HG02981 (cell line): Measurements from ENCODE around the gene PFKFB3.
"Not testable (repeated sequence)": the region's sequence is repeated elsewhere in the genome, so short reads cannot be mapped to it uniquely, and the experiment has no call there.

Experiments used
- ATAC-seq: cut with Tn5 transposase; IDR thresholded peaks from one replicate; pipeline ENCODE4 v1.9.1; 2021; ENCODE audit warnings: mild to moderate bottlenecking, moderate library complexity; ENCODE audit not compliant: unreplicated experiment

The PFKFB3 gene

GRCh38 chr10:6269432-6269831, 66.7 kb downstream of the PFKFB3 start:
- no peak for ATAC-seq

DNA sequence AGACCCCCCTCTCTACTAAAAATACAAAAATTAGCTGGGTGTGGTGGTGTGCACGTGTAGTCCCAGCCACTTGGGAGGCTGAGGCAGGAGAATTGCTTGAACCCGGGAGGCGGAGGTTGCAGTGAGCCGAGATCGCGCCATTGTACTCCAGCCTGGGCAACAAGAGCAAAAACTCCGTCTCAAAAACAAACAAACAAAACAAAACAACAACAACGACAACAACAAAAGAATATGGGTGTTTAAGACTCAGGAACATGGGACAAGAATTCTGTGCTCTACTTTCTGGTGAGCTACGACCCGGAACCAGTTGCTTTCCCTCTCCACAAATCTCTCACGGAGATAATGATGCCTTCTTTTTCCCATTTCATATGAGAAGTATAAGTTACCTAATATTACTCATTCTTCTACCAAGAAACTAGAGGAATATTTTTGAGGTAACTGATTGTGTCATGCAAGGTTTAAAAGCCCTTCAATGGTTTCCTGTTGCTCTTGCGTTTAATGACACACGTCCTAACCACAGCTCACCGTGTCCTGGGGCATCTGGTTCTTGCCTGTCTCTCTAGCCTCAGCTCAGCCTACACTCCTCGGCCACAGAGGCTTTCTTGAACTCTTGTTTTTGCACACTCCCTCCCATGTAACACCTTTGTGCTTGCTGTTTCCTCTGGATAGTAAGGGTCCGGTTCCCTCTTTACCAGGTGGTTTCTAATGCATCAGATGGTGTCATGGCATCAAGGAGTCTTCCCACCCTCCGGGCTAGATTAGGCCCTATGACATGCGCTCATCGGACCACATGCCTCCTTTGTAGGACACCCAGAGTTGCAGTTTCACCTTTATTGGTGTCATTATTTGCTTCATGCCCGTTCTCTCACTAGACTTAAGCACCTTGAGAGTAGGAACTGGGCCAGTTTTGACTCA, 67.5 kb downstream of the PFKFB3 start:
- peak; percentile 76 for ATAC-seq

DNA sequence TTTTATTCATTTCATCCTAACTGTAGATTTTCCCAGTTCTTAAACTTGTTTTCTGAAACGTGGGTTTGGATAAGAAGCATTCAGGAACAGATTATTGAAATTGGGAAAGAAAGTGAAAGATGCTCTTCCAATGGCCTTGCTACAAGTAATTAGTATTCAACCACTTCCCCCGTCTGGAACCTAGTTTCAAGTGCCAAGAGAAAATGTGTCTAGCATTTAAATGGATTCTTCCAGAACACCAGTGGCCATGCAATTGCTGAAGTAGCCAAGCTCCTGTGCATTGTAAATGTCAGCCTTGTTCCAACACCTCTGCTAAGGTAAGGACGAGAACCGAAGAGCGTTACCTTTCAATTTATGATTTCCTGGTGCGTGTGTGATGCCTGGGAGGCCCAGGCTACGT, 68.2 kb downstream of the PFKFB3 start:
- no peak for ATAC-seq

GRCh38 chr10:6271663-6272062, 68.9 kb downstream of the PFKFB3 start:
- ATAC-seq, result no peak

DNA sequence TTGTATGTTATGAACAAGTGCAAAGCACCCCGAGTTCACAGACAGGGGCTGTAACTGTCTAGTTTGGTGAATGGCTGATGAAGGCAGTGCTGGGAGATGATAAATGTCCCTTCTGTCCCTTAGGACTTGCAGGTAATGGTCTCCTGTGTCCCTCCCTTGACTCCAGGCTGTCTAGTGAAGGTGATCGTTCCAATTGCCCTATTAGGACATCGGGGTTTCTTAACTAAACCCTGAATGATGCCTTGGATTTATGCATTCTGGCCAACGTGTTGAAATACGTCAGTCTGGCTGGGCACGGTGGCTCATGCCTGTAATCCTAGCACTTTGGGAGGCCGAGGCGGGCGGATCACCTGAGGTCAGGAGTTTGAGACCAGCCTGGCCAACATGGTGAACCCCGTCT, 69.4 kb downstream of the PFKFB3 start:
- ATAC-seq, result no peak

DNA sequence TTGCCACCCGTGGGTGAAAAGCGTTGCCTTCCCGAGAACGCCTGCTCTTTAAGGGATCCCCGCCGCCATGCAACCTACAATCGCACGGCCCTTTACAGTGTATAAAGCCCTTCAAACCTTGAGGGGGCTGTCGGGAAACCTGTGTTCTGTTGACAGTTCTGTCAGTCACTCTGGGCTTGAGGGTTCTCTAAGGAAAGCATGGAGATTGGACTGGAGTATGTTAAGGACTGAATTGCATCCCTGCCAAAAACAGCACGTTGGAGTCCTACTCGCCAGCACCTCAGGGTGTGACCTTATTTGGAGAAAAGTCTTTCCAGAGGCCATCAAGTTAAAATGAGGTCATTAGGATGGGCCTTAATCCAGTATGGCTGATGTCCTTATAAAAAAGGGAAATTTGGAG, 70.6 kb downstream of the PFKFB3 start:
- no peak for ATAC-seq

- no peak for ATAC-seq
These were observed 71.3 kb downstream of the PFKFB3 start for GRCh38 chr10:6274040-6274439.

DNA sequence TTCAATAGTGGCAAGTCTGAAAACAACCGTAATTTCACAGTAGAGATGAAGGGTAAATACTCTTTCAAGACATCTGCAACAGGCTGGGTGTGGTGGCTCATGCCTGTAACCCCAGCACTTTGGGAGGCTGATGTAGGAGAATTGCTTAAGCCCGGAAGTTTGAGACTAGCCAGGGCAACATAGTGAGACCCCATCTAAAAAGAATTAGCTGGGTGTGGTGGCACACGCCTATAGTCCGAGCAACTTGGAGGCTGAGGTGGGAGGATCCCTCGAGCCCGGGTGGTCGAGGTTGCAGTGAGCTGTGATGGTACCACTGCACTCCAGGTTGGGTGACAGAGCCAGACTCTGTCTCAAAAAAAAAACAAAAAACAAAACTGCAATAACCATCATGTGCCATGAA, 71.8 kb downstream of the PFKFB3 start:
- ATAC-seq, result no peak

GRCh38 chr10:6275022-6275997, 72.6 kb downstream of the PFKFB3 start:
- peak; percentile 49 for ATAC-seq

- no peak for ATAC-seq
These were observed 73.6 kb downstream of the PFKFB3 start for GRCh38 chr10:6276356-6276755.

- no peak for ATAC-seq
These were observed 75.9 kb downstream of the PFKFB3 start for GRCh38 chr10:6278519-6279120.

GRCh38 chr10:6279540-6280267, 77.0 kb downstream of the PFKFB3 start:
- ATAC-seq, result no peak

DNA sequence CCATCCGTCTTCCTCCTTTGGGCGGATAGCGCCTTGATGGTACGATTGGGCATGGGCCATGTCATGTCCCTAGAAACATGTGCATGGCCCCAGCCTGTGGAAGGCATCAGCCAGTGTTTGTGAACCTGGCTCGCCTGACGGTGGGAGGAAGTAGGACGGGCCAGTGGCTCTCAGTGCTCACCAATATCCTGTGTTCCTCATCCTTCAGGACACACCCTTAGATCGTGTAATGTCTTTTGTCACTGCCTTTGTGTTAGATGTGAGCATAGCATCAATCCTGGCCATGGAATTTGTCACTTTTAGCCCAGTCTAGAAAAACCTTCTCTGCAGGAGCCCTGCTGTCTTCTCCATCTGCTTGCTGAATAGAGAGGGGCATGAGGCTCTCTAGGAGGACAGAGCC, 77.6 kb downstream of the PFKFB3 start:
- ATAC-seq, result no peak

GRCh38 chr10:6282454-6282958, 79.8 kb downstream of the PFKFB3 start:
- no peak for ATAC-seq

- ATAC-seq, result no peak
These were observed 80.9 kb downstream of the PFKFB3 start for GRCh38 chr10:6283655-6284054.

- ATAC-seq, result not testable (repeated sequence)
These were observed 87.9 kb downstream of the PFKFB3 start for GRCh38 chr10:6290621-6291020.

DNA sequence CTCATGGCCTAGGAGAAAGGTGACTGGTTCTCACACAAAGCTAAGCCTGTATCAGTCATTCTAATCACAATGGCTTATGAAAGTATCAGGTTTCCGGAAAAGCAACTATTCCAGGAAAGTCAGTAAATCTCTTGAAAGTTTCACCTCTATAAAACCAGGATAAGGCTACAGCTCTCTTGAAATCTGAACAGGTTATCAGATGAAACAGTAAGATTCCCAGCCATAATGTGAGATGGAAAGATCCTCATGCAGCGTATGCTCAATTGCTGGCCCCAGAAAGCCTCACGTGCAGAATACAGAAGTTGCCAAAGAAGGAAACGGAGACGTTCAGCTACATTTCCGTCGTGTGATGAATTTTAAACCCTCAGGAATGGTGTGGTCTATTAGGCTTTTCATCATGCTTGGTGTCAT, 90.0 kb downstream of the PFKFB3 start:
- no peak for ATAC-seq

GRCh38 chr10:6296425-6296824, 93.7 kb downstream of the PFKFB3 start:
- not testable (repeated sequence) for ATAC-seq

- no peak for ATAC-seq
These were observed 94.1 kb downstream of the PFKFB3 start for GRCh38 chr10:6296828-6297251.

GRCh38 chr10:6297522-6297921, 94.8 kb downstream of the PFKFB3 start:
- ATAC-seq, result no peak
